H1 (cell line): Measurements from ENCODE around the gene LPO. TPM values are rescaled to one million over a fixed set of nuclear protein-coding genes. Genes with fewer than 3 reads are reported as not detected.

Source experiments
- KDM5A ChIP-seq: fragments of 200-600 bp; IDR thresholded peaks from 2 replicates; pipeline ENCODE4 v1.7.1; 2012; ENCODE audit warnings: mild to moderate bottlenecking, low read length, inconsistent platforms, mixed read lengths
- SAP30 ChIP-seq: fragments of 300-600 bp; sonication (generic); IDR thresholded peaks from 2 replicates; pipeline ENCODE4 v1.7.1; 2012; ENCODE audit warnings: low read length, moderate library complexity, mild to moderate bottlenecking, inconsistent platforms; ENCODE audit not compliant: insufficient read depth, insufficient replicate concordance
- polyA plus RNA-seq, 7 experiments: library from polyadenylated mRNA; depleted of rRNA in 3 of 7; stranded (reverse) in 5 of 7; unstranded in 2 of 7; fragments of >200 nt in 5 of 7; fragments of 200-250 nt in 2 of 7; gene quantifications; 1 replicate in 5 of 7; 2 replicates in 1 of 7; 4 replicates in 1 of 7; pipeline versions ENCODE4 v1.2.1 to v1.2.3, GENCODE V29; 2011 to 2013; ENCODE audit warnings: missing spikeins in 2 of 7, mixed read lengths in 2 of 7
- total RNA-seq: library from RNA; stranded (reverse); fragmentation: NEBNext Ultra II Directional; extraction: Animal tissue kit (Norgen Biotek cat#: 25700); gene quantifications from 2 replicates; pipeline ENCODE4 v1.2.1, GENCODE V29; 2021

LPO gene
- total and polyA plus RNA-seq, 2 of the 8 experiments (the other 6 are each of a cell fraction or from before 2014, with no cell fraction given): 0.38 to 0.52 TPM

DNA sequence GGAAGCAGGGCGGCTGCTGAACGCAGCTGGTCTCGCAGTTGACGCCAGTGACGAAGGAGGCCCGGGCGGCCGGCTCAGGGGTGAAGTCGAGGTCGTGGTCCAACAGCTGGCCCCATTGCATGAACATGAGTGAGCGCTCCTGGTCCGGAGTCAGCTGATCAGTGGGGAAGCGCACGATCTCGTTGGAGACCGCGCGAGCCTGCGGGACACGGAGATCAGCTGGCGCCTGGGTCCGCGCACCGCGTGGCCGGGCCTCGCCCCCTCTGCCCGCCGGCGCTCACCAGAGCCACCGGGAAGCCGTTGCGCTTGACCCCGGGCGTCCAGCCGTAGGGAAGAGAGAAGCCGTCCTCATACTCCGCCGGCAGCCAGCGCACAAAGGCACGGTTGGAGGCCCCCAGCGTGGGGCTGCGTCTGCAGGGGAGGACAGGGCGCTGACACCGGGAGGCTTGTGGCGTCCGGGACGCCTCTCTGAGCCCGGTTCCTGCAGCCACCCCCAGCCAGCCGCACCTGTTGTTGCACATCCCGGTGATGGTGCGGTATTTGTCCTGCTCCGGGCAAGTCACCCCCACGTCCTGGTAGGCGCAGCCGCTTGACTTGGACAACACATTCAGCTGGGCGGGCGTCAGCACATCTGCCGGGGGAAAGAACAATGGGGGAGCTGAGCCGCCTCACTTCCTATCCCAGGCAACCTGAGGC is 40.8 kb downstream of the LPO start (continued):
- TF ChIP-seq KDM5A (no peak), SAP30 (no peak)
